ENCODE data around the gene TBL1XR1.

The TBL1XR1 gene

DNA sequence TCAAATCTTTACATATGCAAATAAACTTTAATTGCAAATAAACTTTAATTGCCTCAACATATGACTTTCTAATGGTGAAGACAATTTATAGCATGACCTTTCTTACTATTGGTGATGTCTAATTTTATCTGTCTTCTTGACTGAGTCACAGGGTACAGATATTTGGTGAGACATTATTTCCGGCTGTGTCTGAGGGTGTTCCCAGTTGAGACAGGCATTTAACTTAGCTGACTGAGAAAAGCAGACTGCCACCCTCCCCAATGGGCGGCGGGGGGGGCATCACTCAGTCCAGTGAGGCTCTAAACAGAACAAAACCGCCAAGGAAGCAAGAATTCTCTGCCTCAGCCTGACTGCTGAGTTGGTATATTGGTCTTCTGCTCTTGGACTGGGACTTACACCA lies 160.0 kb downstream of the TBL1XR1 start:
- H3K4me3 ChIP-seq (replicated peaks; ENCODE audit: low read depth, low read length), result no peak overlapping the region
- no peak for DNase-seq (ENCODE audit: low read depth)

GRCh38 chr3:177035676-177036075 lies 161.6 kb downstream of the TBL1XR1 start:
- no peak for DNase-seq (ENCODE audit: low read depth)
- TF ChIP-seq, protein P1, sequence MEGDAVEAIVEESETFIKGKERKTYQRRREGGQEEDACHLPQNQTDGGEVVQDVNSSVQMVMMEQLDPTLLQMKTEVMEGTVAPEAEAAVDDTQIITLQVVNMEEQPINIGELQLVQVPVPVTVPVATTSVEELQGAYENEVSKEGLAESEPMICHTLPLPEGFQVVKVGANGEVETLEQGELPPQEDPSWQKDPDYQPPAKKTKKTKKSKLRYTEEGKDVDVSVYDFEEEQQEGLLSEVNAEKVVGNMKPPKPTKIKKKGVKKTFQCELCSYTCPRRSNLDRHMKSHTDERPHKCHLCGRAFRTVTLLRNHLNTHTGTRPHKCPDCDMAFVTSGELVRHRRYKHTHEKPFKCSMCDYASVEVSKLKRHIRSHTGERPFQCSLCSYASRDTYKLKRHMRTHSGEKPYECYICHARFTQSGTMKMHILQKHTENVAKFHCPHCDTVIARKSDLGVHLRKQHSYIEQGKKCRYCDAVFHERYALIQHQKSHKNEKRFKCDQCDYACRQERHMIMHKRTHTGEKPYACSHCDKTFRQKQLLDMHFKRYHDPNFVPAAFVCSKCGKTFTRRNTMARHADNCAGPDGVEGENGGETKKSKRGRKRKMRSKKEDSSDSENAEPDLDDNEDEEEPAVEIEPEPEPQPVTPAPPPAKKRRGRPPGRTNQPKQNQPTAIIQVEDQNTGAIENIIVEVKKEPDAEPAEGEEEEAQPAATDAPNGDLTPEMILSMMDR (IDR thresholded peaks at IDR 0.05; ENCODE audit: low read length, missing control alignments), result no peak
- H3K4me3 ChIP-seq (replicated peaks; ENCODE audit: low read depth, low read length), result no peak overlapping the region

More for the DNA sequence above, 160.0 kb downstream of the TBL1XR1 start:
- TF ChIP-seq, protein P1 (IDR thresholded peaks at IDR 0.05; ENCODE audit: low read length, missing control alignments), result no peak

DNA sequence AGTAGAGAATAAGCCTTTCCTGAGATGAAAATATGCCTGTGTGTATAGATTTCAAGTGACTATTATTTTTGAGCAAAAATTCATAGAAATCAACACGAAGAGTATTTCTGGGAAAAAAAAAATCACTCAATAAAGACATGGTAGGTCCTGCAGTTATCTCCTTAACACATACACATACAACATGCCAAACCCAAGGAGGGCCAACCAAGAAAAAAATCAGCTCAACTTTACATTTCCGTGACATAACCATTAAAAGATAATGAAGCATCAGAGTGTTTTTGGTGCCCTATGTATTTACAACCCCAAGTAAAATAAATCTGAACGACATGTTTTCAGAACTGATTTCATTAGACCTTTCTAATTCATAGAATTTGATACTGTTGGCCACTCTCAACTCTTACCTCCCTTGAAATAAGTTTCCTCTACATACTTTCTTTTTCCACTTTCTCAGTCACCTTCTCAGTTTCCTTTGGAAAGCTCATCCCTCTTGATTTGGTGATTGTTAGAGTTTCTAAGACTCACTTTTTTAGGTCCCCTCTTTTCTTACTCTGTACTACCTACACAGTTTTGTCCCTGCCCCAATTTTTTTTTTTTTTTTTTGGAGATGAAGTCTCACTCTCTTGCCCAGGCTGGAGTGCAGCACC lies 162.3 kb downstream of the TBL1XR1 start:
- H3K4me3 ChIP-seq (replicated peaks; ENCODE audit: low read depth, low read length), result no peak overlapping the region
- TF ChIP-seq, protein P1 (IDR thresholded peaks at IDR 0.05; ENCODE audit: low read length, missing control alignments), result no peak
- DNase-seq (ENCODE audit: low read depth), result no peak

DNA sequence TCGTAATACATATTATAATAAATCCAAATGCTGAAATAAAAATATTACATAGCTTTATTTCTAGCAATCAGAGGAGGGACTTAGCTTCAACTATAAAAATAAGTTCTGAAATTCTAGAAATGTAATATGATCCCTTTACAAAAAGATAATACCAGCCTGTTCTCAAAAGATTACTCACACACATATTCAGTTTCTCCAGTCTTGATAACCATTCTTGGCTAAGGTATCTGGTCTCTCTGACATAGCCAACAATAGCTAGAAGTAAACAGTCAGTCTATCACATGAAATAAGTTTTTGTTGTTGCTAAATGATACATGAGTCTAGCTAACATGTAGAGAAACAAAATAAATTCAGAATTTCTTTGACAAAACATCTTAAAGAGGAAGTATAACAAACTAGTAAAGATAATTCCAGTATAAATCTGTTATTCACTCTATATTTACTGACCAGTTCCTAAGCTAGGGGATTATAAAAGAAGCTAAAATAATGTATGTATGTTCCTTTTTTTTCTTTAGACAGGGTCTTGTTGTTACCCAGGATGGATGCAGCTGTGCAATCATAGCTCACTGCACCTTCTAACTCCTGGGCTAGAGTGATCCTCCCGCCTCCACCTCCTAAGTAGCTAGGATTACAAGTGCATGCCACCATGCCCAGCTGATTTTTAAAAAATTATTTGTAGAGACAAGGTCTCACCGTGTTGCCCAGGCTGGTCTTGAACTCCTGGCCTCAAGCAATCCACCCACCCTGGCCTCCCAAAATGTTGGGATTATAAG lies 170.6 kb downstream of the TBL1XR1 start:
- peak; percentile 67 for DNase-seq (ENCODE audit: low read depth)
- no peak overlapping the region for H3K4me3 ChIP-seq (replicated peaks; ENCODE audit: low read depth, low read length)
- TF ChIP-seq, protein P1 (IDR thresholded peaks at IDR 0.05; ENCODE audit: low read length, missing control alignments), result no peak

DNA sequence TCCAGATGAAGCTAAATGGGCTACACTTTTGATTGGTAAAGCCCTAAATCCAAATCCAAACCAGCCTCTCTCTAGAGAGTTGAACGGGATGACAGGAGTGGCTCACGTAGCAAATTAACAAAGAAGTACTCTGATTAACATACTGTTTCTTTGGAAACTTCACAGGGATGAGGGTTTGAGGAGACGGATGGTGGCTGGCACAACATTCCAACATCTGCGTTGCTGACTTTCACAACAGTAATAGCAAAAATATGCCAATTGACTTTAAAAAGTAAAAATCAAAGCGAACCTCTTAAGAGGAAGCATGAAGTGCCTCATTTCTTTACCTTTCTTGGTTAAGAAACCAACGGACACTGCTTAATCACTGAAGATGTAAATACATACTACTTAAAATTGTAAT lies 181.4 kb downstream of the TBL1XR1 start:
- TF ChIP-seq, protein P1 (IDR thresholded peaks at IDR 0.05; ENCODE audit: low read length, missing control alignments), result no peak
- no peak for DNase-seq (ENCODE audit: low read depth)
- no peak overlapping the region for H3K4me3 ChIP-seq (replicated peaks; ENCODE audit: low read depth, low read length)

- no peak for DNase-seq (ENCODE audit: low read depth)
- TF ChIP-seq, protein P1 (IDR thresholded peaks at IDR 0.05; ENCODE audit: low read length, missing control alignments), result no peak
- no peak overlapping the region for H3K4me3 ChIP-seq (replicated peaks; ENCODE audit: low read depth, low read length)
Observed at GRCh38 chr3:177013681-177014280, 183.5 kb downstream of the TBL1XR1 start.

Measured in fibroblast of pulmonary artery (primary cell).